Cardiac septum (tissue), 1 donor: ENCODE results near the gene ADK. TPM values are rescaled to one million over a fixed set of nuclear protein-coding genes. Genes with fewer than 3 reads are reported as not detected.
"Not testable (repeated sequence)": the region's sequence is repeated elsewhere in the genome, so short reads cannot be mapped to it uniquely, and the experiment has no call there.

Experiments
- DNase-seq: peaks from one replicate; pipeline ENCODE4 v3.0.0-alpha.2; 2020; ENCODE audit warnings: low spot score
- intact Hi-C: fragments of 100-400 bp; cut with DNase I; formaldehyde crosslinking; loops from one replicate; pipeline ENCODE4 v1.14.0; 2022
- total RNA-seq: library from RNA; stranded (reverse); fragmentation: NEBNext Ultra II Directional; extraction: Animal tissue kit (Norgen Biotek cat#: 25700); gene quantifications from one replicate; pipeline ENCODE4 v1.2.1, GENCODE V29; 2021
- donor health status: DM: no; HTN: no; CAD: no.

ADK gene
- total RNA-seq, 1 donor from 2014 or later = 28.0 TPM

DNA sequence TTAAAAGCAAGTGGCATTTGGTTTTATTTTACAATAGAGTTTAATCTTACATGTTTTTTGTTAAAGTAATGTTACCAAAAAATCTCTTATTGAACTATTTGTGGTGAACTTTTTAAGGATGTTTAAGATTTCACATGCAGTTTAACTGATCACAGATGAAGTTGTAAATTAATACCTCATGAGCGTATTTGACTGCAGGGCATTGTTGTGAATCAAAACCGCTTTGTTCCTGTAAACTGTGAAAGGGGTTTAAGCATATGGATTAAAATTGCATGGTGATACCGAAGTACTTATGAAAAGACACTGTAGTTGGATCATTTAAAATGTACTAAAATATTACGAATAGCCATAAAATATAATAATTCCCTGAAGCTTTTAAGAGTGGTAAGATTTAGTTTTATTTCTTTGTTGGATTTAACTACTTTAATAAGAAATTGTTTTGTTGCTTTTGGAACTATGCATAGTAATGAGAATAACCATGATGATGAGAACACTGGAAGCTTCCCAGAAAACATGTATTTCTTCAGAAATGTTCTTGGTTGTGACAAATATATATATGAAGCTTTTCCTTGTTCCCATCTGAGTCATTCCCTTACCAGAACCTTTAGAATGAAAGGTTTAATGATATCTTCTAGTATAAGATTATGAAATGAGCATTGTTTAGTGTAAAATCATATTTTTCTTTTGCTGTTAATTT, 131.3 kb downstream of the ADK start:
- DNase-seq = no peak
- intact Hi-C loops = no loop called here

DNA sequence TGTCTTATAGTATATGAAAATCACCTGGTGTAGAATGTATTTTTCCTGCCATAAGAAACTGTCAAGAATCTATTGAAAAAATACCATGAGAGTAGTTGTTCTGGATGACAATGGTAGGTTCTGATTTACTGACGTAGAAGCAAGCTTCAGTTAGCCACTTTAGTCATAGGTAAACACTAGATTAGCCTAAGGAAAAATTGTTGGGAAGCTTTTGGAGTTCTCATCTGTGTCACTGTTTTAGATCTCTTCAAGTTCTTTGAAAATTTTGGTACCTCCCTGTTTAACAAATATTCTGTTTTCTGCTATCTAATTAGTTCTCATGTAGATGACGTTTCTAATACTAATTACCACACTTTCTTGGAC, 131.8 kb downstream of the ADK start:
- DNase-seq = no peak
- intact Hi-C loops = no loop called here

DNA sequence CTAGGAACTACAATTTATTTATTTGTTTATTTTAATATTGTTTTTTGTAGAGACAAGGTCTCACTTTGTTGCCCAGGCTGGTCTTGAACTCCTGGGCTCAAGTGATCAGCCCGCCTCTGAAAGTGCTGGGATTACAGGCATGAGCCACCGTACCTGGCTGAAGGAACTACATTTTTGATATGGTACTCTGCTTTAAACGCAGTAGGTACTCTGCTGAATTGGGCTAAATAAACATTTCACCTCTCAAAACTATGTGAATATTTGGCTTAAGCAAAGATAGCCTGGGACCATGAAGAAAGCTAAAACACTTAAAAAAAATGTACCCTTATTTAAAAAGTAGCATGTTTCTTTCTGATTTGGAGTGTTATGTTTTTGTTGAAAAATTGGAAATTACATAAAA, 138.2 kb downstream of the ADK start:
- no peak for DNase-seq
- intact Hi-C loops = no loop called here

DNA sequence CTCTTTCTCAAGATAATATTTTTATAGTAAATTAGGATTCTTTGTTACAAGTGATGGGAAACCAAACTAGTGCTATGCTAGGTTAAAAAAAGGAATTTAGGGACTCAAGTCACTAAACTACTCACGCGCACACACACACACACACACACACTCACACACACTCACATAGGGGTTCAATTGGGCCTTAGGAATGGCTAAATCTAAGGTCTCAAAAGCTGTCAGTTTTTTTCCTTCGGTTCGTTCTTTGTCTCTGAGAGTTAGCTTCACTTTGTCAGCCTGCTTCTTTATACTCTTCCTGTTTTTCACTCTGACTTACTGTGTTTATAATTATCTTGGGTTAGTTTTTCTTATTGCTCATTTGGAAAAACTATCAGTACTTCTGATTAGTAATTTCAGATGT, 138.9 kb downstream of the ADK start:
- intact Hi-C loops = no loop called here

DNA sequence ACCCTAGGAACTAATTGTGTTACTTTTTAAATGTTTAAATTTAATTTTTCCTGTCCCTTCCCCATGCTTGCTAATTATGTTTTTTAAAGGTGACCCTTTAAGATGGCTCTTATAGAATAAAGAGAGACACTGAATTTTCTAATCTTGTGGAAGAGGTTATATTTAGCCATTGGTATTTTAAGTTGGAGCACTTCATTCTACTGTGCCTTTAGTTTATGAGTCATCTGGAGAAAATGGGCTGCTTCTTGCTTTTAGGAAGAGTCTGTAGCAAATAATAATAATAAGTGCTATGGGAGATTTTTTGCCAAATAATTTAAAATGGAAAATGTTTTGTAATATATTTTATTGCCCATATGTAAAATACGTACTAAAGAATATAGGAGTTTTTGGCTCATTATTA, 139.7 kb downstream of the ADK start:
- DNase-seq = no peak
- intact Hi-C loops = no loop called here

More for the DNA sequence above, 138.9 kb downstream of the ADK start:
- DNase-seq = no peak

DNA sequence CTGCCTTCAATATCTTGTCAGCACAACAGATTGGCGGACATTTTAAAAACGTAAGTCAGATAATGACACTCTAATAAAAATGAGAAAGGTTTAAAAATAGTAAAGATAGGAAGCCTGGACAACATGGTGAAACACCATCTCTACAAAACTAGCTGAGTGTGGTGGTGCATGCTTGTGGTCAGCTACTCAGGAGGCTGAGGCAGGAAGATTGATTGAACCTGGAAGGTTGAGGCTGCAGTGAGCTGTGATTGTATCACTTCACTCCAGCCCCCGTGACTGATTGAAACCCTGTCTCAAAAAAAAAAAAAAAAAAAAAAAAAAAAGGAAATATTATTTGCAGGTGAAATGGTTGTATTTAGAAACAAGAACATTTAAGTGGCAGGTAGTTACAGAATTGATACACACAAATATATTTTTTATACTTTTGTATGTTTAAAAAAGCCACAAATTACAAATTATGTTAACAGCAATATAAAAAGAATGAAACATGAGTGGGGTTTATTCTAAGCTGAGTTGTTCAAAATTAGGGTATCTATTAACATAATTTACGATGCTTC, 141.9 kb downstream of the ADK start:
- no peak for DNase-seq
- intact Hi-C loops = no loop called here

DNA sequence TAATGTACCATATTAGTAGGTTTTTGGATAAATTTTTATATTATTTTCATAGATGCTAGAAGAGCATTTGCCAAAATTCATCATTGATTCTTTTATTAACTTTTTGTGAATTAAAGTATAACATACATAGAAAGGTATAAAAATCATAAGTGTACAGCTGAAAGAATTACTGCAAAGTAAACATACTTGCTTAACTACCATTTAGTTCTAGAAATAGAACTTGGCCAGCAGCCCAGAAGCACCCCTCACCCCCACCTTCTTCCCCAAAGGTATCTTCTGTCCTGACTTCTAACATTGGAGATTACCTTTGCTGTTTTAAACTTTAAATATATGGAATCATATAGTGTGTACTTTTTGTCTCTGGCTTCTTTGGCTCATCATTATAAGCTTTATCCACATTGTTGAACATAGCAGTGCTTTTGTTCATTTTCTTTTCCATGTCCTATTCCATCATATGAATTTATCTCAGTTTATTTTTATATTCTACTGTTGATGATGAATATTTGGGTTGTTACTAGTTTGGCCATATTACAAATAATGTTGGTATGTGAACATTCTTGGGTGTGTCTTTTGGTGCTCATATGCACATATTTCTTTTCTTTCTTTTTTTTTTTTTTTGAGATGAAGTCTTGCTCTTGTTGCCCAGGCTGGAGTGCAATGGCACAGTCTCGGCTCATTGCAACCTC, 142.8 kb downstream of the ADK start:
- no peak for DNase-seq
- intact Hi-C loops = no loop called here

DNA sequence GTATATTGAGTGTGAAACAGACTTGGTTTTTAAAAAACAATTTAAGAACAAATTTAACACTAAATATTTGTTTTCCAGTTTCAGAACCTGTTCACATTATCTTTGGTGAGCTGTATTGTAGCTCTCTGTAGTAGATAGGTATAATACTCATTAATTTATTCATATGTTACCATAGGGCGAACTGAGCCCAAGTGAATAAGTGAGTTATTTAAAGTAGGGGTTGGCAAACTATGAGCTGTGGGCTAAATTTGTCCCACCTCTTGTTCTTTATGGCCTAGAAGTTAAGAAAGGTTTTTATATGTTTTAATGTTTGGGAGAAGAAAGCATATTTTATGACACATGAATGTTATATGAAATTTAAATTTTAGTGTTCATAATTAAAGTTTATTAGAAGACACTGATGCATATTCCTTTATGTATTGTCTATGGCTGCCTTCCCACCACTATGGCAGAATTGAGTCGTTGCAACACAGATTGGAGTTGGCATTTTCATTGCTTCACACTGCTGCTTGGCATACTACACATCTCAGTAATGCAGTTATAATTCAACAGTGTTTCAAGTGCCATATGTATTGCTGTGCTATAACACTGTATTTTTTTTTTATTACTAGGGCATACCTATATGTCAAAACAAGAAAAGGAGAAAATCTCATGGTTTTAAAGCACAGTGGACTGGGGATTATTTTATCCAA, 146.5 kb downstream of the ADK start:
- intact Hi-C loops = no loop called here
- no peak for DNase-seq

DNA sequence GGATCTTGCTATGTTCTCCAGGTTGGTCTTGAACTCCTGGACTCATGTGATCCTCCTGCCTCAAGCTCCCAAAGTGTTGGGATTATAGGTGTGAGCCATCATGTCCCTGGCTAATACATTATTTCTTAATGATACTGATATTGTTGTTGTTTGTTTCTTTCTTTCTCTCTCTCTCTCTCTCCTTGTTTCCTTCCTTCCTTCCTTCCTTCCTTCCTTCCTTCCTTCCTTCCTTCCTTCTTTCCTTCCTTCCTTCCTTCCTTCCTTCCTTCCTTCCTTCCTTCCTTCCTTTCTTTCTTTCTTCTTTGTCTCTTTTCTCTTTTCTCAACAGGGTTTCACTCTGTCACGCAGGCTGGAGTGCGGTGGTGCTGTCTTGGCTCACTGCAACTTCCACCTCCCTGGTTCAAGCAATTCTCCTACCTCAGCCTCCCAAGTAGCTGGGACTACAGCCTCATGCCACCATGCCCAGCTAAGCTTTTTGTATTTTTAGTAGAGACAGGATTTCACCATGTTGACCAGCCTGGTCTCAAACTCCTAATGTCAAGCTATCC, 149.1 kb downstream of the ADK start:
- intact Hi-C loops, DNase-seq: not testable (repeated sequence)

DNA sequence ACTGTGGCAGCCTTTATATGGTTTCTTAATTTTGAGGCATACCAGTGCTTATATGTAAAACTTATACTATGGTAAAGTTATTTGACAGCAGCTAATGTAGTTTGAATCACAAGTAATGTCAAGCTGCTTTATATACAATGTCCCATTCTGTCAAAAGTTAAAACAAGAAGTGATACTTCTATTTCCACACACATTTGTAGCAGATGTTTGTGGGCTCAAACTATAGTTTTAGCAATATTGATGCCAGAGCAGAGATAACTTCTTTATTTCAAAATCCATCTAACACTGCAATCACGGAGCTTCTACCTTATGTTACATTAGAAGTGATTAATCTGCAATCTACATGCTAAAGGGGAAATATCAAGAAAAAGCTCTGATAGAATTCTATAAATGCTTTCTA, 149.6 kb downstream of the ADK start:
- intact Hi-C loops = no loop called here
- DNase-seq = no peak

DNA sequence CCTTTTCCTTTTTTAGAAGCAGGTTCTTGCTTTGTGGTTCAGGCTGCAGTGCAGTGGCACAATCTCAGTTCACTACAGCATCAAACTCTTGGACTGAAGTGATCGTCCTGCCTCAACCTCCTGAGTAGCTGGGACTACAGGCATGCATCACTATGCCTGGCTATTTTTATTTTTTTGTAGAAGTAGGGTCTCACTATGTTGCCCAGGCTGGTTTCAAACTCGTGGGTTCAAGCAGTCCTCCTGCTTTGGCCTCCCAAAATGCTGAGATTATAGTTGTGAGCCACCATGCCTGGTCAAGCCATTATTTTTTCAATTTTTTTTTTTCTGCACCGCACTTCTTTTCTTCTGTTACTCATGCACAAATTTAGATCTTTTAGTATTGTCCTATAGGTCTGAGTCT, 154.7 kb downstream of the ADK start:
- intact Hi-C loops = no loop called here
- no peak for DNase-seq

DNA sequence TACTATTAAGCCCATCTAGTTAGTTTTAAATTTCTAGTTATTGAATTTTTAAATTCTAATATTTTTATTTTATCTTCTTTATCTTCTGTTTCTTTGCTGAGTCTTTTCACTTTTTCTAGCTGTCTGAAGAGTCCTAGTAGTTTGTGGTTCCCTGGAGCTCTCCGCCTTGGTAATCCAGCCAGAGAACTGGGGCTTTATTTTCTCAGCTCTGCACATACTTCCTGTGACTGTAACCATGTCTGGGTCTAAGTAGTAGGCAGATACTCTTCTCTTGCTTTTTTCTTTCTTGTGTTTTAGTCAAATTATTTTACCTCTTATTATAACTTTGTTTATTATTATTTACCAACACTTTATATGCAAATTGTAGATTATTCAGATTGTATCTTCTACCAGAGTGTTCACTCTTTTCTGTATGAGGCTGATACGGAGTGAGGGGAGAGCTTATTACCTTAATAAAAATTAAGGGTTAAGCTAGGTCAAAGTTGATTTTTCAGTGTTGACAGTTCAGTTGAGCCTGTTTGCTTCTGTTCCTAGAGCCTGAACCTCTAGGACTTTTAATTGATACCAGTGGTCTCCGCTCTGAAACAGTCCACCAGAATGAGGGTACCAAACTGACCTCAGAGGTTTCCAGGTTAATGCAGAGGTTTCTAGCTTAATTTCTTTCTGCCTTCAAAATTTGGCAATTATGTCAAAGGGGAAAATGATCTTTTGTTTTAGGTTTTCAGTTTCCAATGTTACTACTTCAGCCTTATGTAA, 155.4 kb downstream of the ADK start:
- intact Hi-C loops = no loop called here
- DNase-seq = no peak

DNA sequence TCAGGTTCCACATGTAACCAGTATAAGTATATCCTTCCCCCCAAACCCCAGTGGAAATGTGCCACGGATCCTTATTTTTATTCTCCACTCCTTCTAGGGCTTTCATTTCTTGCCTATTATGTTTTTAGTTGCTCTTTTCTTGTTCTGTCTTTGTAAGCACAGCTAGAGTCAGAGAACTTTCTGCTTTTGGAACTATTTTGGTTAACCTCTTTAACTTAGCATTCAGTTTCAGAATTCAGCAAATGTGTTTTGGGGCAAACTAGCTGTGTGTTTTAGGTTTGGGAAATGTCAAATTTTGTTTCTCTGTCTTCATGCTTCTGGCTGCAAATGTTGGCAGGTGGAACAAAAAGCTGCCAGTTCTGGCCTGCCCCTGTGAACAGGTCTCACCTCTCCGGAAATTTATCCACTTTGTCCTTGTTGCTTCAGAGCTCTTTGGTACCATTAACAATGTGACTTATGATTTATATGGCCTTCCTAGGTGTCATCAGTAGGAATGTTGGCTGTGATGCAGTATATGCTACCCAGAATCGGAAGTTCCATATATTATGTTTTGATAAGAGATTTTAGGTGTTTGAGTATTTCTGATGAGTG, 156.1 kb downstream of the ADK start:
- no peak for DNase-seq
- intact Hi-C loops = no loop called here

DNA sequence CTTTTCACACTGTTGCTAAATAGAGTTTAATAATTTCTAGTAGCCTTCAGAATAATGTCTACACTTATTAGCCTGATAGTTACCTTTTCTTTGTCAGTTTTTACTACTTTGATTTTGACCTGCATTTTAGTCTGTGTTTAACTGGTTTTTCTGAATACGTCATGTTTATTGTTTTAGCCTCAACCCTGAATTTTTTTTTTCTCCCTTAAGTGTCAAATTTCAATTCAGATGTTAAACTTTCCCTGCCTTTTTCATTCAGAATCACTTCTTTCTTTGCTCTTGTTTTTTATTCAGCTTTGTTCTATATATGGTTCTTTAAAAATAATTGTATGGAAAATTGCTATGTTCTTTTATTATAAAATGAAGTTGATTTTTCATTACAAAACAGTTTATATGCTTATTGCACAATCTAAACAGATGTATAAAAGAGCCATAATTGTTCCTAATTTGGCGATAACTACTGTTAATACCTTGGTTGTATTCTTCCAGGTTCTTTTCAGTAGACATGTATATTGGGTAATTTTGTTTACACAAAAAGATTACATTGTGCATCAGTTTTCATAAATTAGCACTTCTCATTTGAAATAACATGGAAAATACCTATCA, 159.7 kb downstream of the ADK start:
- intact Hi-C loops = no loop called here

DNA sequence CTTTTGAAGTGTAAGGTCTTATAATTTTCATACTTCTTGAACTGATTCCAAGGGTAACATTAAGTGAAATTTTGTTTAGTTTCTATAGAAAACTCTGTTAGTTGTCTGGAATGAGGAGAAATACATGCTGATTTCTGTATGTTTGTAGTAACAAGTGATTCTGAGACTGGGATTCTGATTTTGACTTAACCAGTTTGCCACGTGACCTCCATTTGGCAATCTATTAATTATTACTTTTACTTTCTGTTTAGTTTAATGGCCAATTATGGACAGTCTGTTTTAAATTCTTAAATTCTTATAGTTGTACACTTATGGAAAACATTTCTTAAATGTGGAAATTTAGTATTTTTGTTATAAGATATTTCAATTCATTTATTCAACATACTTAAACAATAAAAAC, 163.1 kb downstream of the ADK start:
- no peak for DNase-seq
- intact Hi-C loops = no loop called here

More for the DNA sequence above, 159.7 kb downstream of the ADK start:
- no peak for DNase-seq

DNA sequence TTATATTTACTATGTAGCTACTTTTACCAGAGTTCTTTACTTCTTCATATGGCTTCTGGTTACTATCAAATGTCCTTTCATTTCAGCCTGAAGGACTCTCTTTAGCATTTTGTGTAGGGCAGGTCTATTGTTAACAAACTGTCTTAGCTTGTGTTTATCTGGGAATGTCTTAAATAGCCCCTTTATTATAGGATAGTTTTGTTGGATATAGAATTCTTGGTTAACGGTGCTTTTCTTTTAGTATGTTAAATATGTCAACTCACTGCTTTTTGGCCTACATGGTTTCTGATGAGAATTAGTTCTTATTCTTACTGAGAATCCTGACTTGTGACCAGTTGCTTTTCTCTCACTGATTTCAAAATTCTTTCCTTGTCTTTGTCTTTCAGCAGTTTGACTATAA, 169.0 kb downstream of the ADK start:
- no peak for DNase-seq
- intact Hi-C loops = no loop called here

DNA sequence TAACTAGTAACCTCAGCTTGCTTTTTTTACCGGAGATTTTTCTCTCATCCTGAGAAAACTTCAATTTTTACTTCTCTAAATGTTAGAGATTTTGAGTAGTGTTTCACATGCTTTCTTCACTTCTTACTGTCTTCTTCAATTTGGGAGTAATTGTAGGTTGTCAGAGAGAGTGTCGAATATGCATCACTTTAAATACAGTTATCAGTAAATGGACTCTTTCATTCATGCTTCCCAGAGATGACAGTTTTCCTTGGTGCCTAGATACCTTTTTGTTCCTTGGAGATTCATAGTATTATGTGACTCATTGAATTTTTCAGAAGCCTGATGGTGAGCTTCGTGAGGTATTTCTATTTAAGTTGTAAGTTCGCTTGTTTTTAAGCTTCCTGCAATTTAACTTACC, 169.7 kb downstream of the ADK start:
- intact Hi-C loops = no loop called here
- no peak for DNase-seq

DNA sequence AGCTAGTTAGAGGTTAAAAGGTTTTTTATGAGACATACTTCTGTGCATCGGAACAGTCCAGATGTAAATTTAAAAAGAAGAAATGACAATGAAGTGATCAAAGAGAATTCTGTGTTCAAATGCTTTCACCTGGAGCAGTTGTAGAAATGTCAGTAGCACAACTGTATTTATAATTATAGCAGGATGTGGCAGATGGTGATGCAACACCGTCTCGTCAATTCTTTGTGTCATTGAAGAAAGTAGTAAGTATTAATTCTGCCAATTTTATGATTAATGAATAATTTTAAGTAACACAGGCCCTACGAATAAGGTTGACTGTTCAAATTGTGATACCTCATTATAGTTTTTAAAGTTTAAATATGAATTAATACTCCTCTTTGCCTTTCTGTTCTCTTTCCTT, 171.1 kb downstream of the ADK start:
- DNase-seq = no peak
- intact Hi-C loops = no loop called here

DNA sequence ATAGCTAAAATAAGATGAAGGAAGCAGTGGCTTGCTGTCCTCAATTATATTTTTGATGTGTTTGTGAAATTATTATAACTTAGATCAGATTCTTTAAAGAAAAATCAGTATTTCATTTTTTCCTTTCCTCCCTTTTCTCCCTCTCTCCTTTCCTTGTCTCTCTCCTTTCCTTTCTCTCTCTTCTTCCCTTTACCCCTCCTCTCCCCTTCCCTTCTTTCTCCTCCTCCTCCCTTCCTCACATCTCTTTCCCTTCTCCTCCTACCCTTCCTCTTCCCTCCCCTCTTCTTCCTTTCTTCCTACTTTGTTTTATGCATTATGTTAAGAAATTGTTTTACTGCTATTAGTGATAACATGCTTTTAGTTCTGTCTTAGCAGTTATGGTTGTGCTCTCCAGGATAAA, 171.5 kb downstream of the ADK start:
- intact Hi-C loops = no loop called here
- DNase-seq = no peak
